ENCODE measurements around the gene DBP. TPM values are rescaled to one million over a fixed set of nuclear protein-coding genes. Genes with fewer than 3 reads are reported as not detected.

DBP gene
- total RNA-seq, 4 donors from 2014 or later = 8.7 to 13.8 (median 11.6) TPM

- no peaks in the 10 kb centered on the region for H3K9me3 ChIP-seq
- peaks cover 5 to 26% (median 18%) of the 10 kb centered on the region in 4 donors for H3K4me1 ChIP-seq
- no peak overlapping the region for H3K4me3 ChIP-seq
- no peaks in the 10 kb centered on the region for H3K27me3 ChIP-seq
- in situ Hi-C loops (cut with MboI; ENCODE audit: low pct_ligation_motif_present in 1 of 4, low pct_unique_long_range_greater_than_20kb in 1 of 4, low sequenced_read_pairs in 3 of 4) = no loop called here
- DNase-seq = peak; percentile 76
- no peaks in the 10 kb centered on the region for H3K36me3 ChIP-seq
- intact Hi-C loops (cut with DNase I; ENCODE audit: low total_unique reads) = loop anchor here (10.0 kb wide), 1 partner anchor 68 kb away; the partner anchor contains the start of genes IZUMO1 and RASIP1
- 51 to 67% methylated on average over 5 to 13 of the region's 13 CpGs for WGBS, 2 donors (ENCODE audit: low coverage in 1 of 2)
- peak overlapping the region; percentile 45 to 65 (median 58) for H3K27ac ChIP-seq
- TF ChIP-seq POLR2A (IDR thresholded peaks at IDR 0.05) (no peak), POLR2AphosphoS5 (IDR thresholded peaks at IDR 0.05) (peak in 2 of 3 donors; percentile 12 to 65)
These were observed 39.7 kb upstream of the DBP start for GRCh38 chr19:48676887-48677286.

DNA sequence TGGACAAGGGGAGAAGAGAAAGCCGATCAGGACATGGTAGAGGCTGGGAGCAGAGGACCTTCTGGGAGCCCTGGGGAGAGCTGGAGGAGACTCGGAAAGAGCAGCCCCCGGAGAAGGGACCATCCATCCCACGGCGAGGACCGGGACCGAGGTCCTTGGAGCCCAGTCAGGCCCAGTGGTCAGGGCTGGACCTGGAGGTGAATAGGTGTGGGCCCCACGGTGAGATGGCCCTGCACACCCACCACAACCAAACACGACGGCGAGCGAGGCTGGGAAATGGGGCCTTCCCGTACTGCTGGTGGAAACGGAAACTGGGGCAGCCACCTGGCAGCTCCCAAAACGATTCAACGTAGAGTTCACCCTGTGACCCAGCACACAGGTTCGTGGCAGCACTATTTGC is 39.3 kb upstream of the DBP start:
- H3K36me3 ChIP-seq = no peaks in the 10 kb centered on the region
- H3K27ac ChIP-seq = peak overlapping the region; percentile 45 to 65 (median 58)
- H3K4me1 ChIP-seq = peaks cover 5 to 26% (median 18%) of the 10 kb centered on the region in 4 donors
- H3K4me3 ChIP-seq = no peak overlapping the region
- H3K27me3 ChIP-seq = no peaks in the 10 kb centered on the region
- in situ Hi-C loops (cut with MboI; ENCODE audit: low pct_ligation_motif_present in 1 of 4, low pct_unique_long_range_greater_than_20kb in 1 of 4, low sequenced_read_pairs in 3 of 4) = no loop called here
- no peak for DNase-seq
- H3K9me3 ChIP-seq = no peaks in the 10 kb centered on the region
- 83% methylated on average over 3 to 17 of the region's 17 CpGs for WGBS, 2 donors (ENCODE audit: low coverage in 1 of 2)
- TF ChIP-seq POLR2AphosphoS5 (IDR thresholded peaks at IDR 0.05) (no peak), POLR2A (IDR thresholded peaks at IDR 0.05) (no peak), EP300 (IDR thresholded peaks at IDR 0.05; ENCODE audit: low read depth) (no peak)
- TF ChIP-seq, protein P1, sequence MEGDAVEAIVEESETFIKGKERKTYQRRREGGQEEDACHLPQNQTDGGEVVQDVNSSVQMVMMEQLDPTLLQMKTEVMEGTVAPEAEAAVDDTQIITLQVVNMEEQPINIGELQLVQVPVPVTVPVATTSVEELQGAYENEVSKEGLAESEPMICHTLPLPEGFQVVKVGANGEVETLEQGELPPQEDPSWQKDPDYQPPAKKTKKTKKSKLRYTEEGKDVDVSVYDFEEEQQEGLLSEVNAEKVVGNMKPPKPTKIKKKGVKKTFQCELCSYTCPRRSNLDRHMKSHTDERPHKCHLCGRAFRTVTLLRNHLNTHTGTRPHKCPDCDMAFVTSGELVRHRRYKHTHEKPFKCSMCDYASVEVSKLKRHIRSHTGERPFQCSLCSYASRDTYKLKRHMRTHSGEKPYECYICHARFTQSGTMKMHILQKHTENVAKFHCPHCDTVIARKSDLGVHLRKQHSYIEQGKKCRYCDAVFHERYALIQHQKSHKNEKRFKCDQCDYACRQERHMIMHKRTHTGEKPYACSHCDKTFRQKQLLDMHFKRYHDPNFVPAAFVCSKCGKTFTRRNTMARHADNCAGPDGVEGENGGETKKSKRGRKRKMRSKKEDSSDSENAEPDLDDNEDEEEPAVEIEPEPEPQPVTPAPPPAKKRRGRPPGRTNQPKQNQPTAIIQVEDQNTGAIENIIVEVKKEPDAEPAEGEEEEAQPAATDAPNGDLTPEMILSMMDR (IDR thresholded peaks at IDR 0.05) = no peak
- intact Hi-C loops (cut with DNase I; ENCODE audit: low total_unique reads) = loop anchor here (10.0 kb wide), 1 partner anchor 68 kb away; the partner anchor contains the start of genes IZUMO1 and RASIP1

DNA sequence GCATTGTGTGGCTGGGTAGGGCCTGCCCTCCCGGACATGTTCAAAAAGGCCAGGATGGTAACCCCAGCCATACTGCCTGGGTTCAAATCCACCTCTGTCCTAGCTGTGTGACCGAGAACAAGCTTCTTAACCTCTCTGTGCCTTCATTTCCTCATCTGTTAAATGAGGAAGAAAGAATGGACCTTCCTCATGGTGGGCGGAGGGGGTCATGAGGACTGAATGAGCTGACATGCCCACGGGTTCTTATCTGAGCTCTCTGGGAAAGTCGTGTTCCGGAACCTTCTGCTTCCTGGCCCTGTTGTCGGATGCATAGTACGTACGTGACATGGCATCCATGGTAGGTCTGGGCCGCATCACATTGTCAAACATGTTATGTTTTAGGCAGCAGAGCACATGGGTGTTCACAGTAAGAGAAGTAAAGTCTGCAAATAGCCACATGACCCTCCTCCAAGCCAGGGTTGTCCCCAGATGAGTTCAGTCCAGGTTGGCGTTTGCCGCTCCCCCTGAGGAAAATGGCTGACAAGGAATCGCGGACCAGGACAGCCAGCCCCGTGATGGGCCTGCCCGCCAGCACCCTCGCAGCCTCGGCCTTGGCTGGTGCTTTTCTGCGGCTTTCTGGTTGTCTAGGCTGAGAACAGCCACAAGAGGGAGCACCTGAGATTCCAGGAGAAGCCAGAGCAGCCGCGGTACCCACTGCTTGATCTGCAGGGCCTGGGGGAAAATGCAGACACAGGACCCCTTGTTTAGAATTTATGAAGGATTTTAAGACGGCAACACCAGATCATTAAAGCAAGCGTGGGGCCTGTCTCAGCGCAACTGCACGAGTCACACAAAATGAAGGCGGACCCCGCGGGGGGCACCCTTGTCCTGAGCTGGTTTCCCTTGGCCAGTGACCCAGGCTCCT is 38.0 kb upstream of the DBP start:
- TF ChIP-seq POLR2AphosphoS5 (IDR thresholded peaks at IDR 0.05) (peak in 1 of 3 donors; percentile 18), POLR2A (IDR thresholded peaks at IDR 0.05) (no peak), EP300 (IDR thresholded peaks at IDR 0.05; ENCODE audit: low read depth) (no peak)
- TF ChIP-seq, protein P1 (IDR thresholded peaks at IDR 0.05) = peak; percentile 87 to 90 (median 88)
- Histone ChIP-seq H3K27me3 (no peaks in the 10 kb centered on the region), H3K4me3 (no peak overlapping the region), H3K27ac (peak overlapping the region in 1 of 4 donors; percentile 6), H3K36me3 (no peaks in the 10 kb centered on the region), H3K9me3 (no peaks in the 10 kb centered on the region), H3K4me1 (peaks cover 5 to 26% (median 18%) of the 10 kb centered on the region in 4 donors)
- intact Hi-C loops (cut with DNase I; ENCODE audit: low total_unique reads) (loop anchor here (10.0 kb wide), 1 partner anchor 70 kb away; the partner anchor contains the start of genes IZUMO1 and RASIP1), in situ Hi-C loops (cut with MboI; ENCODE audit: low pct_ligation_motif_present in 1 of 4, low pct_unique_long_range_greater_than_20kb in 1 of 4, low sequenced_read_pairs in 3 of 4) (no loop called here)
- DNase-seq = peak; percentile 86
- 0 to 40% methylated on average over 1 to 28 of the region's 28 CpGs for WGBS, 2 donors (ENCODE audit: low coverage in 1 of 2)

GRCh38 chr19:48674216-48674809 is 37.1 kb upstream of the DBP start:
- H3K27ac ChIP-seq = no peak overlapping the region
- no peaks in the 10 kb centered on the region for H3K27me3 ChIP-seq
- no peaks in the 10 kb centered on the region for H3K9me3 ChIP-seq
- in situ Hi-C loops (cut with MboI; ENCODE audit: low pct_ligation_motif_present in 1 of 4, low pct_unique_long_range_greater_than_20kb in 1 of 4, low sequenced_read_pairs in 3 of 4) (no loop called here), intact Hi-C loops (cut with DNase I; ENCODE audit: low total_unique reads) (loop anchor here (10.0 kb wide), 1 partner anchor 70 kb away; the partner anchor contains the start of genes IZUMO1 and RASIP1)
- WGBS, 2 donors (ENCODE audit: low coverage in 1 of 2) = 93% methylated on average over 17 of the region's 19 CpGs; no CpG with 5 or more reads in 1 of the 2 donors
- peaks cover 5 to 26% (median 18%) of the 10 kb centered on the region in 4 donors for H3K4me1 ChIP-seq
- no peak overlapping the region for H3K4me3 ChIP-seq
- no peak for DNase-seq
- H3K36me3 ChIP-seq = no peaks in the 10 kb centered on the region
- no peak for TF ChIP-seq POLR2A (IDR thresholded peaks at IDR 0.05)
- TF ChIP-seq POLR2AphosphoS5 (IDR thresholded peaks at IDR 0.05) = no peak
- TF ChIP-seq, protein P1 (IDR thresholded peaks at IDR 0.05) = no peak
- TF ChIP-seq EP300 (IDR thresholded peaks at IDR 0.05; ENCODE audit: low read depth) = no peak
